ENCODE data around the gene DHRS2. TPM values are rescaled to one million over a fixed set of nuclear protein-coding genes. Genes with fewer than 3 reads are reported as not detected.

DHRS2 gene
- total and polyA plus RNA-seq, 2 of the 13 experiments (the other 11 are each of a cell fraction or from before 2014, with no cell fraction given) = 1,621 to 3,021 TPM

GRCh38 chr14:23617539-23617938 is 18.6 kb upstream of the DHRS2 start (continued):
- TF ChIP-seq ELK4 (CRISPR knock-in tag; IDR thresholded peaks at IDR 0.05; ENCODE audit: borderline replicate concordance) = no peak
- no peak for TF ChIP-seq ZBTB7A (CRISPR knock-in tag; IDR thresholded peaks at IDR 0.05)
- TF ChIP-seq RBFOX2 (IDR thresholded peaks at IDR 0.05; ENCODE audit: low read depth, low read length) = no peak
- no peak for TF ChIP-seq ZBTB7B (CRISPR knock-in tag; IDR thresholded peaks at IDR 0.05)
- no peak for TF ChIP-seq ZNF274 (CRISPR knock-in tag; IDR thresholded peaks at IDR 0.05)
- 0 out of 2 replicates have a peak, but pooled peaks have one; percentile 9 for TF ChIP-seq CEBPG (CRISPR knock-in tag; IDR thresholded peaks at IDR 0.05)
- TF ChIP-seq SRSF1 (optimal IDR thresholded peaks at IDR 0.05; ENCODE audit: low read depth, low read length) = no peak
- peak; percentile 47; the same call in 1 of the 2 replicates for TF ChIP-seq ZGPAT (CRISPR knock-in tag; IDR thresholded peaks at IDR 0.05)
- TF ChIP-seq KLF13 (CRISPR knock-in tag; IDR thresholded peaks at IDR 0.05) = no peak
- no peak for TF ChIP-seq ZNF224 (CRISPR knock-in tag; IDR thresholded peaks at IDR 0.05)
- TF ChIP-seq EP300 (IDR thresholded peaks at IDR 0.05; ENCODE audit: low read depth in 2 of 2, low read length in 2 of 2) = peak in 1 of 2 experiments; percentile 44; a peak in 1 of 4 replicates
- TF ChIP-seq EP300 (CRISPR knock-in tag; IDR thresholded peaks at IDR 0.05; ENCODE audit: borderline replicate concordance) = no peak
- peak; percentile 70; the same call in 1 of the 2 replicates for TF ChIP-seq THRA (CRISPR knock-in tag; IDR thresholded peaks at IDR 0.05; ENCODE audit: borderline replicate concordance)
- TF ChIP-seq ATM (IDR thresholded peaks at IDR 0.05; ENCODE audit: borderline replicate concordance) = no peak
- TF ChIP-seq ZNF101 (CRISPR knock-in tag; IDR thresholded peaks at IDR 0.05; ENCODE audit: borderline replicate concordance, low read depth) = no peak
- TF ChIP-seq MIXL1 (CRISPR knock-in tag; IDR thresholded peaks at IDR 0.05) = 0 out of 2 replicates have a peak, but pooled peaks have one; percentile 25
- TF ChIP-seq CHCHD3 (CRISPR knock-in tag; IDR thresholded peaks at IDR 0.05) = no peak
- no peak for TF ChIP-seq ZSCAN5A (CRISPR knock-in tag; IDR thresholded peaks at IDR 0.05; ENCODE audit: borderline replicate concordance)
- TF ChIP-seq HHEX (CRISPR knock-in tag; IDR thresholded peaks at IDR 0.05) = no peak
- TF ChIP-seq GTF3A (CRISPR knock-in tag; conservative IDR thresholded peaks at IDR 0.05) = no peak
- peak; percentile 75 for TF ChIP-seq ARID5B (CRISPR knock-in tag; IDR thresholded peaks at IDR 0.05)
- no peak for TF ChIP-seq DPF2 (CRISPR knock-in tag; IDR thresholded peaks at IDR 0.05; ENCODE audit: borderline replicate concordance, low read depth)
- TF ChIP-seq ZFP36L2 (CRISPR knock-in tag; IDR thresholded peaks at IDR 0.05) = no peak

All from HepG2 (cell line).